HG03196 (cell line): ENCODE measurements around the gene SELENOW.

ENCODE experiments used
- ATAC-seq: cut with Tn5 transposase; IDR thresholded peaks from one replicate; pipeline ENCODE4 v1.9.1; 2021; ENCODE audit not compliant: unreplicated experiment

The SELENOW gene

GRCh38 chr19:47819858-47820257 lies 41.4 kb downstream of the SELENOW start:
- ATAC-seq, result no peak

- no peak for ATAC-seq
Measured at GRCh38 chr19:47820410-47820809, 41.9 kb downstream of the SELENOW start.

- no peak for ATAC-seq
Measured at GRCh38 chr19:47821460-47822020, 43.0 kb downstream of the SELENOW start, which contains the start of gene CRX. Gene CRX (plus strand): TSS chr19:47821937. CDS start chr19:47834444, 12,507 bp downstream.

- no peak for ATAC-seq
Measured at GRCh38 chr19:47824396-47824795, 45.9 kb downstream of the SELENOW start.

- no peak for ATAC-seq
Measured at GRCh38 chr19:47826800-47827199, 48.3 kb downstream of the SELENOW start.

- no peak for ATAC-seq
Measured at GRCh38 chr19:47832723-47833122, 54.2 kb downstream of the SELENOW start.
